ENCODE results near the gene CHD3. TPM values are rescaled to one million over a fixed set of nuclear protein-coding genes. Genes with fewer than 3 reads are reported as not detected.

The CHD3 gene
- total RNA-seq, 2 donors from 2014 or later = 154 to 217 TPM

GRCh38 chr17:7846063-7846735 lies 42.4 kb upstream of the CHD3 start:
- H3K4me3 Mint-ChIP-seq = peak overlapping the region; percentile 83
- ATAC-seq (replicated peaks) = no peak
- H3K27ac Mint-ChIP-seq = no peak overlapping the region
- H3K36me3 Mint-ChIP-seq (ENCODE audit: low read depth) = peaks cover 95% of the 10 kb centered on the region
- peaks cover 16% of the 10 kb centered on the region for H3K4me1 Mint-ChIP-seq
- H3K9me3 Mint-ChIP-seq = no peaks in the 10 kb centered on the region
- H3K27me3 Mint-ChIP-seq = no peaks in the 10 kb centered on the region

GRCh38 chr17:7846765-7847661 lies 41.6 kb upstream of the CHD3 start:
- peak overlapping the region; percentile 83 for H3K4me3 Mint-ChIP-seq
- H3K36me3 Mint-ChIP-seq (ENCODE audit: low read depth) = peaks cover 96% of the 10 kb centered on the region
- H3K9me3 Mint-ChIP-seq = no peaks in the 10 kb centered on the region
- ATAC-seq (replicated peaks) = no peak
- peaks cover 13% of the 10 kb centered on the region for H3K4me1 Mint-ChIP-seq
- no peaks in the 10 kb centered on the region for H3K27me3 Mint-ChIP-seq
- H3K27ac Mint-ChIP-seq = no peak overlapping the region

- H3K27ac Mint-ChIP-seq = no peak overlapping the region
- ATAC-seq (replicated peaks) = no peak
- no peak overlapping the region for H3K4me3 Mint-ChIP-seq
- H3K4me1 Mint-ChIP-seq = peaks cover 13% of the 10 kb centered on the region
- H3K9me3 Mint-ChIP-seq = no peaks in the 10 kb centered on the region
- no peaks in the 10 kb centered on the region for H3K27me3 Mint-ChIP-seq
- H3K36me3 Mint-ChIP-seq (ENCODE audit: low read depth) = peaks cover 97% of the 10 kb centered on the region
Measured at GRCh38 chr17:7848131-7848579, 40.4 kb upstream of the CHD3 start.

- no peak overlapping the region for H3K27ac Mint-ChIP-seq
- no peak for ATAC-seq (replicated peaks)
- H3K9me3 Mint-ChIP-seq = no peaks in the 10 kb centered on the region
- H3K4me1 Mint-ChIP-seq = peaks cover 13% of the 10 kb centered on the region
- H3K27me3 Mint-ChIP-seq = no peaks in the 10 kb centered on the region
- H3K4me3 Mint-ChIP-seq = no peak overlapping the region
- H3K36me3 Mint-ChIP-seq (ENCODE audit: low read depth) = peaks cover 92% of the 10 kb centered on the region
Measured at GRCh38 chr17:7848739-7849129, 39.9 kb upstream of the CHD3 start.

GRCh38 chr17:7849130-7849750 lies 39.3 kb upstream of the CHD3 start:
- Mint-ChIP-seq H3K4me3 (peak overlapping the region; percentile 66), H3K27ac (peak overlapping the region; percentile 68), H3K4me1 (peaks cover 13% of the 10 kb centered on the region), H3K36me3 (ENCODE audit: low read depth) (peaks cover 87% of the 10 kb centered on the region), H3K9me3 (no peaks in the 10 kb centered on the region), H3K27me3 (no peaks in the 10 kb centered on the region)
- no peak for ATAC-seq (replicated peaks)

GRCh38 chr17:7849751-7850504 lies 38.7 kb upstream of the CHD3 start:
- no peak for ATAC-seq (replicated peaks)
- peak overlapping the region; percentile 68 for H3K27ac Mint-ChIP-seq
- H3K9me3 Mint-ChIP-seq = no peaks in the 10 kb centered on the region
- H3K27me3 Mint-ChIP-seq = no peaks in the 10 kb centered on the region
- peak overlapping the region; percentile 66 for H3K4me3 Mint-ChIP-seq
- H3K36me3 Mint-ChIP-seq (ENCODE audit: low read depth) = peaks cover 80% of the 10 kb centered on the region
- peaks cover 13% of the 10 kb centered on the region for H3K4me1 Mint-ChIP-seq

GRCh38 chr17:7850701-7851437 lies 37.7 kb upstream of the CHD3 start:
- H3K36me3 Mint-ChIP-seq (ENCODE audit: low read depth) = peaks cover 71% of the 10 kb centered on the region
- peaks cover 12% of the 10 kb centered on the region for H3K4me1 Mint-ChIP-seq
- H3K27me3 Mint-ChIP-seq = no peaks in the 10 kb centered on the region
- peak overlapping the region; percentile 71 for H3K27ac Mint-ChIP-seq
- peak; percentile 8 for ATAC-seq (replicated peaks)
- H3K4me3 Mint-ChIP-seq = peak overlapping the region; percentile 66
- H3K9me3 Mint-ChIP-seq = no peaks in the 10 kb centered on the region

- Mint-ChIP-seq H3K9me3 (no peaks in the 10 kb centered on the region), H3K4me3 (peak overlapping the region; percentile 66), H3K27me3 (no peaks in the 10 kb centered on the region), H3K27ac (peak overlapping the region; percentile 25), H3K36me3 (ENCODE audit: low read depth) (peaks cover 63% of the 10 kb centered on the region), H3K4me1 (peaks cover 11% of the 10 kb centered on the region)
- peak; percentile 90 for ATAC-seq (replicated peaks)
Measured at GRCh38 chr17:7851438-7852261, 36.9 kb upstream of the CHD3 start.

GRCh38 chr17:7852262-7852670 lies 36.3 kb upstream of the CHD3 start:
- Mint-ChIP-seq H3K27ac (no peak overlapping the region), H3K36me3 (ENCODE audit: low read depth) (peaks cover 57% of the 10 kb centered on the region), H3K27me3 (no peaks in the 10 kb centered on the region), H3K4me3 (peak overlapping the region; percentile 66), H3K9me3 (no peaks in the 10 kb centered on the region), H3K4me1 (peaks cover 10% of the 10 kb centered on the region)
- no peak for ATAC-seq (replicated peaks)

- H3K9me3 Mint-ChIP-seq = no peaks in the 10 kb centered on the region
- H3K4me3 Mint-ChIP-seq = no peak overlapping the region
- peaks cover 51% of the 10 kb centered on the region for H3K36me3 Mint-ChIP-seq (ENCODE audit: low read depth)
- H3K27me3 Mint-ChIP-seq = no peaks in the 10 kb centered on the region
- peaks cover 10% of the 10 kb centered on the region for H3K4me1 Mint-ChIP-seq
- H3K27ac Mint-ChIP-seq = no peak overlapping the region
- ATAC-seq (replicated peaks) = no peak
Measured at GRCh38 chr17:7852919-7853690, 35.5 kb upstream of the CHD3 start.

- no peak overlapping the region for H3K27ac Mint-ChIP-seq
- no peaks in the 10 kb centered on the region for H3K9me3 Mint-ChIP-seq
- peaks cover 10% of the 10 kb centered on the region for H3K4me1 Mint-ChIP-seq
- peak overlapping the region; percentile 15 for H3K4me3 Mint-ChIP-seq
- no peak for ATAC-seq (replicated peaks)
- no peaks in the 10 kb centered on the region for H3K27me3 Mint-ChIP-seq
- H3K36me3 Mint-ChIP-seq (ENCODE audit: low read depth) = peaks cover 45% of the 10 kb centered on the region
Measured at GRCh38 chr17:7853691-7854038, 34.9 kb upstream of the CHD3 start.

- Mint-ChIP-seq H3K27ac (no peak overlapping the region), H3K27me3 (no peaks in the 10 kb centered on the region), H3K4me1 (peaks cover 16% of the 10 kb centered on the region), H3K36me3 (ENCODE audit: low read depth) (peaks cover 39% of the 10 kb centered on the region), H3K9me3 (no peaks in the 10 kb centered on the region), H3K4me3 (peak overlapping the region; percentile 15)
- no peak for ATAC-seq (replicated peaks)
Measured at GRCh38 chr17:7854078-7854777, 34.4 kb upstream of the CHD3 start.

Measured in activated T-helper 17 cell treated with anti-CD3 and anti-CD28 coated beads, Interleukin-2, amount 50 U/mL, for 72 hours (primary cell).